ENCODE results near the gene PLSCR3. TPM values are rescaled to one million over a fixed set of nuclear protein-coding genes. Genes with fewer than 3 reads are reported as not detected.

The PLSCR3 gene
- total and polyA plus RNA-seq, 10 donors: 31.3 to 63.2 (median 46.1) TPM

GRCh38 chr17:7417056-7417655 lies 22.8 kb upstream of the PLSCR3 start:
- WGBS, 5 donors: 94 to 97% (median 96%) methylated on average over 40 to 54 of the region's 54 CpGs
- Histone ChIP-seq H3K4me3 (no peak overlapping the region), H3K27ac (no peak overlapping the region), H3K9me3 (no peaks in the 10 kb centered on the region), H3K4me1 (no peaks in the 10 kb centered on the region), H3K36me3 (peaks cover 0 to 7% (median 0%) of the 10 kb centered on the region in 6 donors), H3K27me3 (replicated peaks in 1 of 7) (no peaks in the 10 kb centered on the region)
- no peak for DNase-seq
- intact Hi-C loops (cut with DNase I; ENCODE audit: low total_unique reads): no loop called here
- no peak for TF ChIP-seq CTCF (IDR thresholded peaks at IDR 0.05 in 8 of 11, conservative IDR thresholded peaks at IDR 0.05 in 3 of 11)
- TF ChIP-seq POLR2A (IDR thresholded peaks at IDR 0.05): no peak
- no peak for TF ChIP-seq POLR2AphosphoS5 (IDR thresholded peaks at IDR 0.05)

GRCh38 chr17:7416323-7416722 lies 22.0 kb upstream of the PLSCR3 start:
- no peak for DNase-seq
- Histone ChIP-seq H3K27ac (no peak overlapping the region), H3K9me3 (no peaks in the 10 kb centered on the region), H3K4me1 (no peaks in the 10 kb centered on the region), H3K27me3 (replicated peaks in 1 of 7) (no peaks in the 10 kb centered on the region), H3K4me3 (no peak overlapping the region), H3K36me3 (peaks cover 0 to 7% (median 0%) of the 10 kb centered on the region in 6 donors)
- intact Hi-C loops (cut with DNase I; ENCODE audit: low total_unique reads): no loop called here
- TF ChIP-seq POLR2AphosphoS5 (IDR thresholded peaks at IDR 0.05): no peak
- no peak for TF ChIP-seq POLR2A (IDR thresholded peaks at IDR 0.05)
- no peak for TF ChIP-seq CTCF (IDR thresholded peaks at IDR 0.05 in 8 of 11, conservative IDR thresholded peaks at IDR 0.05 in 3 of 11)
- 77 to 88% (median 79%) methylated on average over 6 of the region's 6 CpGs for WGBS, 5 donors

GRCh38 chr17:7415784-7416183 lies 21.5 kb upstream of the PLSCR3 start:
- Histone ChIP-seq H3K36me3 (peaks cover 0 to 7% (median 0%) of the 10 kb centered on the region in 6 donors), H3K9me3 (no peaks in the 10 kb centered on the region), H3K4me1 (no peaks in the 10 kb centered on the region), H3K4me3 (no peak overlapping the region), H3K27ac (no peak overlapping the region), H3K27me3 (replicated peaks in 1 of 7) (no peaks in the 10 kb centered on the region)
- TF ChIP-seq CTCF (IDR thresholded peaks at IDR 0.05 in 8 of 11, conservative IDR thresholded peaks at IDR 0.05 in 3 of 11): no peak
- DNase-seq: no peak
- WGBS, 5 donors: 85 to 96% (median 90%) methylated on average over 18 to 23 of the region's 23 CpGs
- intact Hi-C loops (cut with DNase I; ENCODE audit: low total_unique reads): no loop called here

GRCh38 chr17:7414837-7415236 lies 20.5 kb upstream of the PLSCR3 start:
- WGBS, 5 donors: 85 to 97% (median 87%) methylated on average over 7 to 14 of the region's 14 CpGs
- no peak overlapping the region for H3K4me3 ChIP-seq
- H3K36me3 ChIP-seq: peaks cover 0 to 7% (median 0%) of the 10 kb centered on the region in 6 donors
- intact Hi-C loops (cut with DNase I; ENCODE audit: low total_unique reads): no loop called here
- no peaks in the 10 kb centered on the region for H3K4me1 ChIP-seq
- no peaks in the 10 kb centered on the region for H3K9me3 ChIP-seq
- no peak overlapping the region for H3K27ac ChIP-seq
- H3K27me3 ChIP-seq (replicated peaks in 1 of 7): no peaks in the 10 kb centered on the region
- TF ChIP-seq CTCF (IDR thresholded peaks at IDR 0.05 in 8 of 11, conservative IDR thresholded peaks at IDR 0.05 in 3 of 11): no peak
- no peak for TF ChIP-seq POLR2A (IDR thresholded peaks at IDR 0.05)
- no peak for TF ChIP-seq POLR2AphosphoS5 (IDR thresholded peaks at IDR 0.05)
- DNase-seq: no peak
